Osteocyte (in vitro differentiated cells): ENCODE results near the gene RBM3. TPM values are rescaled to one million over a fixed set of nuclear protein-coding genes. Genes with fewer than 3 reads are reported as not detected.
"Not testable (repeated sequence)": the region's sequence is repeated elsewhere in the genome, so short reads cannot be mapped to it uniquely, and the experiment has no call there.

Source experiments
- DNase-seq: peaks from one replicate; pipeline ENCODE4 v3.0.0; 2021; ENCODE audit warnings: mixed read lengths; ENCODE audit not compliant: unreplicated experiment; ENCODE audit errors: extremely low spot score
- H3K27ac Mint-ChIP-seq: one replicate; pipeline ENCODE4 v1.8.0; 2021; ENCODE audit warnings: mild to moderate bottlenecking, mixed read lengths; ENCODE audit not compliant: unreplicated experiment
- H3K27me3 Mint-ChIP-seq: one replicate; pipeline ENCODE4 v1.8.0; 2021; ENCODE audit warnings: mixed read lengths; ENCODE audit not compliant: unreplicated experiment
- H3K36me3 Mint-ChIP-seq: one replicate; pipeline ENCODE4 v1.8.0; 2021; ENCODE audit warnings: mixed read lengths; ENCODE audit not compliant: unreplicated experiment
- H3K4me1 Mint-ChIP-seq: one replicate; pipeline ENCODE4 v1.8.0; 2021; ENCODE audit warnings: mixed read lengths; ENCODE audit not compliant: unreplicated experiment
- H3K4me3 Mint-ChIP-seq: one replicate; pipeline ENCODE4 v1.8.0; 2021; ENCODE audit warnings: mild to moderate bottlenecking, moderate library complexity, mixed read lengths; ENCODE audit not compliant: unreplicated experiment
- H3K9me3 Mint-ChIP-seq: one replicate; pipeline ENCODE4 v1.8.0; 2021; ENCODE audit warnings: mixed read lengths; ENCODE audit not compliant: unreplicated experiment
- total RNA-seq: library from RNA; stranded (reverse); gene quantifications from 2 replicates; pipeline ENCODE4 v1.2.1, GENCODE V29; 2021
- TF ChIP-seq, protein P1 (sequence below): fragments of 200-600 bp; sonication (generic); IDR thresholded peaks from 2 replicates; pipeline ENCODE4 v1.5.0; 2021; ENCODE audit warnings: antibody characterized with exemption, mild to moderate bottlenecking, moderate library complexity

RBM3 gene
- total RNA-seq, 1 donor from 2014 or later, result 298 TPM

DNA sequence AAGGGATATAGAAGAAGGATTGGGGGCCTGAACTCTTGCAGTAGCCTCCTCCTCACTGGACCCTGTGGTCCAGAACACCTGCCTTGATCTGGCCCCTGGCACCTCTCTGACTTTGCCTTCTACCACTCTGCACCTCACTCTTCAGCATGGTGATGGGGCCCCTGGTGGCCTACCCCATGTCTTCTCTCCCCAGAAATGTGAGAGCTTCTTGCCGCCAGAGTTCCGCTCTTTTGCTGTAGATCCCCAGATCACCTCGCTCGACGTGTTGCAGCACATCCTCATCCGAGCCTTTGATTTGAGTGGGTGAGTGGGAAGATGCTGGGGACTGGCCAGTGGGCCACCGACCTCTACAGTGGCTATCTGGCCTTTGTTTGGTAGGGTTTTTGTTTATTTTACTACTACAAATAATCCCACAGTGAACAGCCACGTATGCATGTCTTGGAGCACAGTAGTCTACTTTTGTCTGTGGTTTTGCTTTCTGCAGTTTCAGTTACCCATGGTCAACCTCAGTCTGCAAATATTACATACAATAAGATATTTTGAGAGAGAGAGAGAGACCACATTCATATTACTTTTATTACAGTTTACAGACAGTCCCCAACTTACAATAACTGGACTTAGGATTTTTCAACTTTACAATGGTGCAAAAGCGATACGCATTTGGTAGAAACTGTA is 33.0 kb upstream of the RBM3 start:
- Mint-ChIP-seq H3K4me1 (peaks cover 13% of the 10 kb centered on the region), H3K36me3 (peaks cover 11% of the 10 kb centered on the region), H3K27ac (no peak overlapping the region), H3K9me3 (peaks cover 8% of the 10 kb centered on the region), H3K4me3 (no peak overlapping the region), H3K27me3 (no peaks in the 10 kb centered on the region)
- no peak for DNase-seq
- TF ChIP-seq, protein P1, sequence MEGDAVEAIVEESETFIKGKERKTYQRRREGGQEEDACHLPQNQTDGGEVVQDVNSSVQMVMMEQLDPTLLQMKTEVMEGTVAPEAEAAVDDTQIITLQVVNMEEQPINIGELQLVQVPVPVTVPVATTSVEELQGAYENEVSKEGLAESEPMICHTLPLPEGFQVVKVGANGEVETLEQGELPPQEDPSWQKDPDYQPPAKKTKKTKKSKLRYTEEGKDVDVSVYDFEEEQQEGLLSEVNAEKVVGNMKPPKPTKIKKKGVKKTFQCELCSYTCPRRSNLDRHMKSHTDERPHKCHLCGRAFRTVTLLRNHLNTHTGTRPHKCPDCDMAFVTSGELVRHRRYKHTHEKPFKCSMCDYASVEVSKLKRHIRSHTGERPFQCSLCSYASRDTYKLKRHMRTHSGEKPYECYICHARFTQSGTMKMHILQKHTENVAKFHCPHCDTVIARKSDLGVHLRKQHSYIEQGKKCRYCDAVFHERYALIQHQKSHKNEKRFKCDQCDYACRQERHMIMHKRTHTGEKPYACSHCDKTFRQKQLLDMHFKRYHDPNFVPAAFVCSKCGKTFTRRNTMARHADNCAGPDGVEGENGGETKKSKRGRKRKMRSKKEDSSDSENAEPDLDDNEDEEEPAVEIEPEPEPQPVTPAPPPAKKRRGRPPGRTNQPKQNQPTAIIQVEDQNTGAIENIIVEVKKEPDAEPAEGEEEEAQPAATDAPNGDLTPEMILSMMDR, result no peak

GRCh38 chrX:48548871-48549270 is 25.4 kb upstream of the RBM3 start:
- Mint-ChIP-seq H3K27me3 (no peaks in the 10 kb centered on the region), H3K4me1 (no peaks in the 10 kb centered on the region), H3K36me3 (peaks cover 16% of the 10 kb centered on the region), H3K27ac (no peak overlapping the region), H3K4me3 (no peak overlapping the region), H3K9me3 (no peaks in the 10 kb centered on the region)
- no peak for DNase-seq
- TF ChIP-seq, protein P1, result no peak

- H3K27ac Mint-ChIP-seq, DNase-seq, H3K27me3 Mint-ChIP-seq, H3K4me1 Mint-ChIP-seq, H3K4me3 Mint-ChIP-seq, H3K9me3 Mint-ChIP-seq: not testable (repeated sequence)
- peaks cover 16% of the 10 kb centered on the region for H3K36me3 Mint-ChIP-seq
These were observed 18.5 kb upstream of the RBM3 start for GRCh38 chrX:48555731-48556325.

DNA sequence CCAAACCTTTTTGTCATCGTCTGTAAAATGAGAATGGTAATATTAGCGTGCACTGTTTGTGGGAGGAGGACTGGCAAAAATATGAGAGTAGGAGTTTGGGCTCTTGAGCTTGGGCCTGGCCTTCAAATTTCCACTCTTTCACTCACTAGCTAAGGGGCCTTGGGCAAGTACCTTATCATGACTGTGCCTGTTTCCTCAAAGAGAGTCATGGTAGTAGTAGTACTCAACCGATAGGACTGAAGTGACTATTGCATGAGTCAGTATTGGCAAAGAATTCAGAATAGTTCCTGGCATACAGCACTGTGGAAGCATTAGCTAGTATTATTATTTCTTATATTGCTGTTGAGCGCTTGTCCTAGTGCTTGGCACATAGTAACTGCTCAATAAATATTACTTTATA is 16.0 kb upstream of the RBM3 start:
- no peak for DNase-seq
- TF ChIP-seq, protein P1, result no peak
- H3K27me3 Mint-ChIP-seq, result no peaks in the 10 kb centered on the region
- H3K4me3 Mint-ChIP-seq, result no peak overlapping the region
- no peak overlapping the region for H3K27ac Mint-ChIP-seq
- no peaks in the 10 kb centered on the region for H3K9me3 Mint-ChIP-seq
- peaks cover 19% of the 10 kb centered on the region for H3K36me3 Mint-ChIP-seq
- no peaks in the 10 kb centered on the region for H3K4me1 Mint-ChIP-seq

GRCh38 chrX:48559636-48560035 is 14.6 kb upstream of the RBM3 start:
- H3K27me3 Mint-ChIP-seq, result no peaks in the 10 kb centered on the region
- DNase-seq, result no peak
- TF ChIP-seq, protein P1, result no peak
- no peaks in the 10 kb centered on the region for H3K9me3 Mint-ChIP-seq
- H3K27ac Mint-ChIP-seq, result no peak overlapping the region
- no peak overlapping the region for H3K4me3 Mint-ChIP-seq
- peaks cover 18% of the 10 kb centered on the region for H3K36me3 Mint-ChIP-seq
- H3K4me1 Mint-ChIP-seq, result no peaks in the 10 kb centered on the region
